GM23338 (cell line): ENCODE data around the gene TMEM204. TPM values are rescaled to one million over a fixed set of nuclear protein-coding genes. Genes with fewer than 3 reads are reported as not detected.

Experiments used
- ATAC-seq: fragments of 200-7000 bp; cut with Tn5 transposase; 3 replicates; pipeline ENCODE4 v1.9.1; 2020
- DNase-seq: peaks from one replicate; pipeline ENCODE4 v3.0.0-alpha.2; 2015; ENCODE audit warnings: low spot score
- H2AFZ ChIP-seq: fragments of 200-600 bp; sonication (generic); 2 replicates; pipeline ENCODE4 v1.8.0; 2016; ENCODE audit warnings: antibody characterized with exemption, mild to moderate bottlenecking, moderate library complexity
- H3F3A ChIP-seq: fragments of 200-600 bp; sonication (generic); replicated peaks from 2 replicates; pipeline ENCODE4 v1.8.0; 2017; ENCODE audit warnings: antibody characterized with exemption, mixed run types, low read depth
- H3K27ac ChIP-seq: fragments of 200-600 bp; sonication (generic); 2 replicates; pipeline ENCODE4 v1.6.1; 2016; ENCODE audit warnings: low read depth
- H3K27me3 ChIP-seq: fragments of 200-600 bp; sonication (generic); 2 replicates; pipeline ENCODE4 v1.8.0; 2016; ENCODE audit warnings: mild to moderate bottlenecking, mixed run types, moderate library complexity; ENCODE audit not compliant: insufficient read depth
- H3K36me3 ChIP-seq: fragments of 200-600 bp; sonication (generic); 2 replicates; pipeline ENCODE4 v1.8.0; 2016; ENCODE audit warnings: mild to moderate bottlenecking; ENCODE audit not compliant: insufficient read depth
- H3K4me1 ChIP-seq: fragments of 200-600 bp; sonication (generic); 2 replicates; pipeline ENCODE4 v1.8.0; 2016; ENCODE audit warnings: mild to moderate bottlenecking, moderate library complexity; ENCODE audit not compliant: insufficient read depth
- H3K4me2 ChIP-seq: fragments of 200-600 bp; sonication (generic); 2 replicates; pipeline ENCODE4 v1.7.1; 2017; ENCODE audit warnings: mixed run types
- H3K4me3 ChIP-seq: fragments of 200-600 bp; sonication (generic); 2 replicates; pipeline ENCODE4 v1.6.1; 2016; ENCODE audit warnings: mixed run types
- H3K79me2 ChIP-seq: fragments of 200-600 bp; sonication (generic); replicated peaks from 2 replicates; pipeline ENCODE4 v1.8.0; 2017; ENCODE audit warnings: mild to moderate bottlenecking; ENCODE audit not compliant: insufficient read depth
- H3K9me2 ChIP-seq: fragments of 200-600 bp; sonication (generic); 2 replicates; pipeline ENCODE4 v1.8.0; 2017; ENCODE audit not compliant: insufficient read depth
- H4K20me1 ChIP-seq: fragments of 200-600 bp; sonication (generic); replicated peaks from 2 replicates; pipeline ENCODE4 v1.8.0; 2017; ENCODE audit warnings: mild to moderate bottlenecking; ENCODE audit not compliant: insufficient read depth
- H3K27ac Mint-ChIP-seq: 2 replicates; pipeline ENCODE4 v1.8.0; 2020; ENCODE audit warnings: inconsistent platforms, mild to moderate bottlenecking, moderate library complexity, mixed read lengths
- H3K27me3 Mint-ChIP-seq: 3 replicates; pipeline ENCODE4 v1.8.0; 2022; ENCODE audit warnings: low read depth, mild to moderate bottlenecking, moderate library complexity, mixed read lengths, inconsistent platforms; ENCODE audit not compliant: insufficient read depth, poor library complexity
- H3K36me3 Mint-ChIP-seq: 3 replicates; pipeline ENCODE4 v1.8.0; 2021; ENCODE audit warnings: low read depth, mild to moderate bottlenecking, inconsistent platforms, moderate library complexity, mixed read lengths
- H3K4me1 Mint-ChIP-seq: 3 replicates; pipeline ENCODE4 v1.8.0; 2020; ENCODE audit warnings: mild to moderate bottlenecking, inconsistent platforms, mixed read lengths
- H3K4me3 Mint-ChIP-seq: 3 replicates; pipeline ENCODE4 v1.8.0; 2021; ENCODE audit warnings: moderate library complexity, mild to moderate bottlenecking, inconsistent platforms, mixed read lengths
- H3K9me3 Mint-ChIP-seq: 3 replicates; pipeline ENCODE4 v1.8.0; 2020; ENCODE audit warnings: moderate library complexity, mild to moderate bottlenecking, inconsistent platforms, mixed read lengths
- CREB1 ChIP-seq: fragments of 250-450 bp; sonication (Bioruptor Pico); IDR thresholded peaks from 2 replicates; pipeline ENCODE4 v1.5.0; 2020; ENCODE audit warnings: low read depth, mild to moderate bottlenecking, moderate library complexity
- CTCF ChIP-seq, 2 experiments: fragments of 200-600 bp in 1 of 2; sonication (generic) in 1 of 2; conservative IDR thresholded peaks; 2 replicates each; pipeline versions ENCODE4 v1.5.1 to v1.6.1; 2016 to 2017; ENCODE audit warnings: antibody characterized with exemption in 2 of 2, low read depth in 2 of 2, mild to moderate bottlenecking in 2 of 2, moderate library complexity in 1 of 2
- ETS1 ChIP-seq: IDR thresholded peaks from 2 replicates; pipeline ENCODE4 v1.6.1; 2016; ENCODE audit warnings: antibody characterized with exemption
- EZH2 ChIP-seq: fragments of 200-600 bp; sonication (generic); IDR thresholded peaks from one replicate; pipeline ENCODE4 v1.8.0; 2017; ENCODE audit warnings: antibody characterized with exemption, mild to moderate bottlenecking, low read depth; ENCODE audit not compliant: unreplicated experiment
- EZH2phosphoT487 ChIP-seq: fragments of 200-600 bp; sonication (generic); IDR thresholded peaks from one replicate; pipeline ENCODE4 v1.8.1; 2018; ENCODE audit warnings: antibody characterized with exemption; ENCODE audit not compliant: unreplicated experiment
- JUNB ChIP-seq: IDR thresholded peaks from one replicate; pipeline ENCODE4 v1.6.1; 2016; ENCODE audit warnings: antibody characterized with exemption; ENCODE audit not compliant: unreplicated experiment
- NANOG ChIP-seq: IDR thresholded peaks from 2 replicates; pipeline ENCODE4 v1.6.1; 2016; ENCODE audit warnings: antibody characterized with exemption, borderline replicate concordance
- POLR2AphosphoS5 ChIP-seq: IDR thresholded peaks from 2 replicates; pipeline ENCODE4 v1.6.1; 2016; ENCODE audit warnings: antibody characterized with exemption, low read depth
- STAT1 ChIP-seq: IDR thresholded peaks from one replicate; pipeline ENCODE4 v1.6.1; 2016; ENCODE audit warnings: antibody characterized with exemption; ENCODE audit not compliant: unreplicated experiment
- ZNF331 ChIP-seq: fragments of 250-450 bp; sonication (Bioruptor Pico); IDR thresholded peaks from 2 replicates; pipeline ENCODE4 v1.5.0; 2020; ENCODE audit warnings: low read depth, mild to moderate bottlenecking, moderate library complexity
- polyA plus RNA-seq: library from polyadenylated mRNA; unstranded; fragments of >200 nt; fragmentation: Nextera tagmentation; extraction: Ambion mirVana; gene quantifications from 2 replicates; pipeline ENCODE4 v1.2.1, GENCODE V29; 2016
- total RNA-seq: library from RNA; depleted of rRNA; stranded (reverse); fragments of >200 nt; shearing (Covaris generic); gene quantifications from 2 replicates; pipeline ENCODE4 v1.2.3, GENCODE V29; 2014
- TF ChIP-seq, protein P1 (sequence below): IDR thresholded peaks from one replicate; pipeline ENCODE4 v1.6.1; 2018; ENCODE audit warnings: antibody characterized with exemption; ENCODE audit not compliant: unreplicated experiment

TMEM204 gene
- total and polyA plus RNA-seq, 2 experiments from 2014 or later: 0.14 to 0.21 TPM

DNA sequence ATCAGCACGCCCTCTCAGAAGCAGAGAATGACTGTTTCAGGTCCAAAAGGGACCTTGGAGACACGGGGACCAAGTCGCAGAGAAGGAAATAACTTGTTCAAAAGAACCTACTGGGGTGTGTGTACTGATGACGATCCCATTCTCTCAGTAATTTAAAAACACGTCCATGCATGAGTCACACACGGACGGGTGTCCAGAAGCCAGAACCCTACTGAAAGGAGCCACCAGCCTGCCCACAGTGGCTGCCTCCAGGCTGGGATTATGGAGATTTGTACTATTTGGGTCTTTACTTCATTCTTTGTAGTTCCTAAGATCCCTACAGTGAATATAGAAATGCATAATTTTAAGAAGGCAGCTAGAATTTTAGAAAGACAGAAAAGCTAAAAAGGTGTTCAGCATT, 27.8 kb downstream of the TMEM204 start (continued):
- TF ChIP-seq NANOG (no peak), EZH2phosphoT487 (no peak), CTCF (conservative IDR thresholded peaks at IDR 0.05; ENCODE audit: low read depth in 2 of 2) (no peak), JUNB (no peak), EZH2 (no peak), STAT1 (no peak), ETS1 (no peak)

DNA sequence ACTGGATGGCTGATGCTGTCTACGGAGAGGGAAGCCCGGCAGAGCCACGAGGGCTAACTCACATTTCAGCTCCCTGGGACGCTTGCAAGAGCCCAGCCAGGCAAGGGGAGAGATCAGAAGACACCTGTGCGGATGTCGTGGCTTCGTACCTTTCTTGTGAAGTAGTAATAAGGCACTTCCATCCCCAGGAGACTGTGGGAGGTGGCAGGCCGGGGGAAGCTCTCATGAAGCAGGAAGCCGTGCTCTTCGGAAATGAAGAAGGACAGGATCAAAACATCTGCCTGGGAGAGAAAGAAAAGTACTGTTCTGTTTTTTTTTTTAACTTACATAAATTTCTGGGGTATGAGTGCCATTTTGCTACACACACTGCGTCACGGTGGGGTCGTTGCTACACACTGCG, 28.4 kb downstream of the TMEM204 start:
- H3K4me3 Mint-ChIP-seq: no peak overlapping the region
- Histone ChIP-seq H2AFZ (no peak overlapping the region), H3K36me3 (no peaks in the 10 kb centered on the region), H3K4me2 (no peak overlapping the region), H3K79me2 (no peaks in the 10 kb centered on the region), H3K4me1 (no peaks in the 10 kb centered on the region), H3K27ac (no peak overlapping the region), H3K27me3 (no peaks in the 10 kb centered on the region), H3F3A (no peaks in the 10 kb centered on the region), H3K9me2 (no peaks in the 10 kb centered on the region), H3K4me3 (no peak overlapping the region), H4K20me1 (no peaks in the 10 kb centered on the region)
- peaks cover 10% of the 10 kb centered on the region for H3K4me1 Mint-ChIP-seq
- ATAC-seq: no peak
- peaks cover 6% of the 10 kb centered on the region for H3K27me3 Mint-ChIP-seq
- no peaks in the 10 kb centered on the region for H3K9me3 Mint-ChIP-seq
- peaks cover 23% of the 10 kb centered on the region; the same call in 1 of the 3 replicates for H3K36me3 Mint-ChIP-seq
- H3K27ac Mint-ChIP-seq: no peak overlapping the region
- DNase-seq: no peak
- TF ChIP-seq EZH2phosphoT487: no peak

DNA sequence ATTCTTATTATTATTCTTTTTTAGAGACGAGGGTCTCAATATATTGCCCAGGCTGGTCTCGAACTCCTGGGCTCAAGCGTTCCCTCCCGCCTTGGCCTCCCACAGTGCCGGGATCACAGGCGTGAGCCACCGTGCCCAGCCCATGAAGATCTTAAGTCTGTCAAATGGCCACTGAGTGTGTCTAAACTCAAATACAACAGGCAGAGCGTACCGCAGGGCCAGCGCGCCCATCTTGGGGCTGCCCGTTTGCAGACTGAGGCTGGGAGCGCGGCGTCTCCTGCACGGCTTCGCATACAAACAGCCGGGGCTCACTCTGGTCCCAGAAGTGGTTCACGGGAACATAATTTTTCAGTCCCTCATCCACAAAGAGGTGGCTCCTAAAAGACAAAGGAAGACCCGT, 30.3 kb downstream of the TMEM204 start:
- no peak overlapping the region for H3K27ac ChIP-seq
- H3K27me3 Mint-ChIP-seq: peaks cover 6% of the 10 kb centered on the region
- no peak overlapping the region for H3K27ac Mint-ChIP-seq
- no peaks in the 10 kb centered on the region for H3K27me3 ChIP-seq
- DNase-seq: no peak
- H2AFZ ChIP-seq: no peak overlapping the region
- TF ChIP-seq CREB1 (no peak), POLR2AphosphoS5 (no peak), ZNF331 (CRISPR knock-in tag) (no peak)
- TF ChIP-seq, protein P1, sequence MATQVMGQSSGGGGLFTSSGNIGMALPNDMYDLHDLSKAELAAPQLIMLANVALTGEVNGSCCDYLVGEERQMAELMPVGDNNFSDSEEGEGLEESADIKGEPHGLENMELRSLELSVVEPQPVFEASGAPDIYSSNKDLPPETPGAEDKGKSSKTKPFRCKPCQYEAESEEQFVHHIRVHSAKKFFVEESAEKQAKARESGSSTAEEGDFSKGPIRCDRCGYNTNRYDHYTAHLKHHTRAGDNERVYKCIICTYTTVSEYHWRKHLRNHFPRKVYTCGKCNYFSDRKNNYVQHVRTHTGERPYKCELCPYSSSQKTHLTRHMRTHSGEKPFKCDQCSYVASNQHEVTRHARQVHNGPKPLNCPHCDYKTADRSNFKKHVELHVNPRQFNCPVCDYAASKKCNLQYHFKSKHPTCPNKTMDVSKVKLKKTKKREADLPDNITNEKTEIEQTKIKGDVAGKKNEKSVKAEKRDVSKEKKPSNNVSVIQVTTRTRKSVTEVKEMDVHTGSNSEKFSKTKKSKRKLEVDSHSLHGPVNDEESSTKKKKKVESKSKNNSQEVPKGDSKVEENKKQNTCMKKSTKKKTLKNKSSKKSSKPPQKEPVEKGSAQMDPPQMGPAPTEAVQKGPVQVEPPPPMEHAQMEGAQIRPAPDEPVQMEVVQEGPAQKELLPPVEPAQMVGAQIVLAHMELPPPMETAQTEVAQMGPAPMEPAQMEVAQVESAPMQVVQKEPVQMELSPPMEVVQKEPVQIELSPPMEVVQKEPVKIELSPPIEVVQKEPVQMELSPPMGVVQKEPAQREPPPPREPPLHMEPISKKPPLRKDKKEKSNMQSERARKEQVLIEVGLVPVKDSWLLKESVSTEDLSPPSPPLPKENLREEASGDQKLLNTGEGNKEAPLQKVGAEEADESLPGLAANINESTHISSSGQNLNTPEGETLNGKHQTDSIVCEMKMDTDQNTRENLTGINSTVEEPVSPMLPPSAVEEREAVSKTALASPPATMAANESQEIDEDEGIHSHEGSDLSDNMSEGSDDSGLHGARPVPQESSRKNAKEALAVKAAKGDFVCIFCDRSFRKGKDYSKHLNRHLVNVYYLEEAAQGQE: no peak
- peaks cover 17% of the 10 kb centered on the region; the same call in 1 of the 3 replicates for H3K36me3 Mint-ChIP-seq
- H4K20me1 ChIP-seq: no peaks in the 10 kb centered on the region
- H3K4me1 ChIP-seq: no peaks in the 10 kb centered on the region
- H3K36me3 ChIP-seq: no peaks in the 10 kb centered on the region
- peaks cover 4% of the 10 kb centered on the region for H3K4me1 Mint-ChIP-seq
- no peaks in the 10 kb centered on the region for H3F3A ChIP-seq
- no peak overlapping the region for H3K4me3 Mint-ChIP-seq
- H3K4me2 ChIP-seq: no peak overlapping the region
- no peak overlapping the region for H3K4me3 ChIP-seq
- no peak for ATAC-seq
- no peaks in the 10 kb centered on the region for H3K9me2 ChIP-seq
- H3K79me2 ChIP-seq: no peaks in the 10 kb centered on the region
- no peaks in the 10 kb centered on the region for H3K9me3 Mint-ChIP-seq
